ENCODE data around the gene RSRC2. TPM values are rescaled to one million over a fixed set of nuclear protein-coding genes. Genes with fewer than 3 reads are reported as not detected.

The RSRC2 gene
- total RNA-seq, 1 experiment from 2014 or later: 93.1 TPM

- TF ChIP-seq, protein P1, sequence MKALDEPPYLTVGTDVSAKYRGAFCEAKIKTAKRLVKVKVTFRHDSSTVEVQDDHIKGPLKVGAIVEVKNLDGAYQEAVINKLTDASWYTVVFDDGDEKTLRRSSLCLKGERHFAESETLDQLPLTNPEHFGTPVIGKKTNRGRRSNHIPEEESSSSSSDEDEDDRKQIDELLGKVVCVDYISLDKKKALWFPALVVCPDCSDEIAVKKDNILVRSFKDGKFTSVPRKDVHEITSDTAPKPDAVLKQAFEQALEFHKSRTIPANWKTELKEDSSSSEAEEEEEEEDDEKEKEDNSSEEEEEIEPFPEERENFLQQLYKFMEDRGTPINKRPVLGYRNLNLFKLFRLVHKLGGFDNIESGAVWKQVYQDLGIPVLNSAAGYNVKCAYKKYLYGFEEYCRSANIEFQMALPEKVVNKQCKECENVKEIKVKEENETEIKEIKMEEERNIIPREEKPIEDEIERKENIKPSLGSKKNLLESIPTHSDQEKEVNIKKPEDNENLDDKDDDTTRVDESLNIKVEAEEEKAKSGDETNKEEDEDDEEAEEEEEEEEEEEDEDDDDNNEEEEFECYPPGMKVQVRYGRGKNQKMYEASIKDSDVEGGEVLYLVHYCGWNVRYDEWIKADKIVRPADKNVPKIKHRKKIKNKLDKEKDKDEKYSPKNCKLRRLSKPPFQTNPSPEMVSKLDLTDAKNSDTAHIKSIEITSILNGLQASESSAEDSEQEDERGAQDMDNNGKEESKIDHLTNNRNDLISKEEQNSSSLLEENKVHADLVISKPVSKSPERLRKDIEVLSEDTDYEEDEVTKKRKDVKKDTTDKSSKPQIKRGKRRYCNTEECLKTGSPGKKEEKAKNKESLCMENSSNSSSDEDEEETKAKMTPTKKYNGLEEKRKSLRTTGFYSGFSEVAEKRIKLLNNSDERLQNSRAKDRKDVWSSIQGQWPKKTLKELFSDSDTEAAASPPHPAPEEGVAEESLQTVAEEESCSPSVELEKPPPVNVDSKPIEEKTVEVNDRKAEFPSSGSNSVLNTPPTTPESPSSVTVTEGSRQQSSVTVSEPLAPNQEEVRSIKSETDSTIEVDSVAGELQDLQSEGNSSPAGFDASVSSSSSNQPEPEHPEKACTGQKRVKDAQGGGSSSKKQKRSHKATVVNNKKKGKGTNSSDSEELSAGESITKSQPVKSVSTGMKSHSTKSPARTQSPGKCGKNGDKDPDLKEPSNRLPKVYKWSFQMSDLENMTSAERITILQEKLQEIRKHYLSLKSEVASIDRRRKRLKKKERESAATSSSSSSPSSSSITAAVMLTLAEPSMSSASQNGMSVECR (CRISPR knock-in tag; IDR thresholded peaks at IDR 0.05; ENCODE audit: borderline replicate concordance): no peak; the same call in 1 of the 2 replicates
- TF ChIP-seq TEAD1 (CRISPR knock-in tag; IDR thresholded peaks at IDR 0.05) (peak; percentile 61; the same call in 1 of the 2 replicates), HMGA2 (CRISPR knock-in tag; IDR thresholded peaks at IDR 0.05) (0 out of 2 replicates have a peak, but pooled peaks have one; percentile 12), ZNF317 (CRISPR knock-in tag; IDR thresholded peaks at IDR 0.05; ENCODE audit: borderline replicate concordance, low read depth) (no peak), ZNF232 (CRISPR knock-in tag; IDR thresholded peaks at IDR 0.05) (no peak), CBFB (CRISPR knock-in tag; IDR thresholded peaks at IDR 0.05; ENCODE audit: low read depth) (no peak), STAT6 (CRISPR knock-in tag; conservative IDR thresholded peaks at IDR 0.05; ENCODE audit: low read depth) (no peak), NFATC4 (CRISPR knock-in tag; IDR thresholded peaks at IDR 0.05) (peak; percentile 82; the same call in 1 of the 2 replicates), SP1 (CRISPR knock-in tag; conservative IDR thresholded peaks at IDR 0.05) (peak; percentile 88), ATF6 (CRISPR knock-in tag; IDR thresholded peaks at IDR 0.05) (no peak), SOX15 (CRISPR knock-in tag; IDR thresholded peaks at IDR 0.05) (no peak), FOXJ3 (CRISPR knock-in tag; IDR thresholded peaks at IDR 0.05; ENCODE audit: borderline replicate concordance) (no peak), USF1 (CRISPR knock-in tag; IDR thresholded peaks at IDR 0.05) (no peak), HMGXB4 (CRISPR knock-in tag; IDR thresholded peaks at IDR 0.05) (no peak; the same call in 1 of the 2 replicates), TCF7 (CRISPR knock-in tag; IDR thresholded peaks at IDR 0.05; ENCODE audit: low read depth) (no peak), ZNF121 (CRISPR knock-in tag; IDR thresholded peaks at IDR 0.05) (no peak), RORB (CRISPR knock-in tag; IDR thresholded peaks at IDR 0.05) (no peak), ZBTB21 (CRISPR knock-in tag; IDR thresholded peaks at IDR 0.05; ENCODE audit: borderline replicate concordance) (no peak), GABPB1 (CRISPR knock-in tag; IDR thresholded peaks at IDR 0.05) (peak; percentile 46), ZNF532 (CRISPR knock-in tag; IDR thresholded peaks at IDR 0.05; ENCODE audit: borderline replicate concordance) (no peak)
- TF ChIP-seq, protein P2, sequence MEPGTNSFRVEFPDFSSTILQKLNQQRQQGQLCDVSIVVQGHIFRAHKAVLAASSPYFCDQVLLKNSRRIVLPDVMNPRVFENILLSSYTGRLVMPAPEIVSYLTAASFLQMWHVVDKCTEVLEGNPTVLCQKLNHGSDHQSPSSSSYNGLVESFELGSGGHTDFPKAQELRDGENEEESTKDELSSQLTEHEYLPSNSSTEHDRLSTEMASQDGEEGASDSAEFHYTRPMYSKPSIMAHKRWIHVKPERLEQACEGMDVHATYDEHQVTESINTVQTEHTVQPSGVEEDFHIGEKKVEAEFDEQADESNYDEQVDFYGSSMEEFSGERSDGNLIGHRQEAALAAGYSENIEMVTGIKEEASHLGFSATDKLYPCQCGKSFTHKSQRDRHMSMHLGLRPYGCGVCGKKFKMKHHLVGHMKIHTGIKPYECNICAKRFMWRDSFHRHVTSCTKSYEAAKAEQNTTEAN (CRISPR knock-in tag; IDR thresholded peaks at IDR 0.05): no peak
Measured at GRCh38 chr12:122526683-122527477, at the start of gene RSRC2, which contains the start of gene KNTC1 (continued).
